Stimulated activated CD8-positive, alpha-beta memory T cell treated with anti-CD3 and anti-CD28 coated beads, Interleukin-2, amount 100 ng/mL, for 48 hours (primary cell): Measurements from ENCODE around the gene PDXDC1.
A peak's percentile ranks its signal among the peaks of the same experiment; 100 is the strongest.
"Not testable (repeated sequence)": the region's sequence is repeated elsewhere in the genome, so short reads cannot be mapped to it uniquely, and the experiment has no call there.

ENCODE experiments used
- DNase-seq, 2 donors: peaks; one replicate each; pipeline ENCODE4 v3.0.0-alpha.2; 2020; ENCODE audit warnings: low read depth in 2 of 2

Gene PDXDC1

GRCh38 chr16:14971621-14972228 lies 3.1 kb upstream of the PDXDC1 start:
- not testable (repeated sequence) for DNase-seq

- not testable (repeated sequence) for DNase-seq
Measured at GRCh38 chr16:14973785-14974322, 972 bp upstream of the PDXDC1 start.

- DNase-seq, result not testable (repeated sequence)
Measured at GRCh38 chr16:14974331-14974655, 533 bp upstream of the PDXDC1 start.

GRCh38 chr16:14975418-14976194 lies 780 bp downstream of the PDXDC1 start:
- DNase-seq, result peak; percentile 31 to 34

GRCh38 chr16:14976971-14977736 lies 2.3 kb downstream of the PDXDC1 start:
- DNase-seq, result not testable (repeated sequence)

- not testable (repeated sequence) for DNase-seq
Measured at GRCh38 chr16:14978281-14978680, 3.5 kb downstream of the PDXDC1 start.

GRCh38 chr16:14978908-14979307 lies 4.1 kb downstream of the PDXDC1 start:
- DNase-seq, result not testable (repeated sequence)

GRCh38 chr16:14981234-14981633 lies 6.4 kb downstream of the PDXDC1 start:
- DNase-seq, result not testable (repeated sequence)

GRCh38 chr16:14982521-14982920 lies 7.7 kb downstream of the PDXDC1 start:
- DNase-seq, result not testable (repeated sequence)

GRCh38 chr16:14988092-14988491 lies 13.3 kb downstream of the PDXDC1 start:
- DNase-seq, result not testable (repeated sequence)

GRCh38 chr16:14988661-14989191 lies 13.9 kb downstream of the PDXDC1 start:
- DNase-seq, result not testable (repeated sequence)

GRCh38 chr16:14989291-14990281 lies 14.8 kb downstream of the PDXDC1 start:
- DNase-seq, result not testable (repeated sequence)

- DNase-seq, result not testable (repeated sequence)
Measured at GRCh38 chr16:14993277-14994151, 18.7 kb downstream of the PDXDC1 start.

- not testable (repeated sequence) for DNase-seq
Measured at GRCh38 chr16:14996702-14997101, 21.9 kb downstream of the PDXDC1 start.

GRCh38 chr16:14998300-14998699 lies 23.5 kb downstream of the PDXDC1 start:
- not testable (repeated sequence) for DNase-seq

- not testable (repeated sequence) for DNase-seq
Measured at GRCh38 chr16:14999845-15000244, 25.0 kb downstream of the PDXDC1 start.

GRCh38 chr16:15002448-15002847 lies 27.6 kb downstream of the PDXDC1 start:
- DNase-seq, result not testable (repeated sequence)

GRCh38 chr16:15005357-15006132 lies 30.7 kb downstream of the PDXDC1 start:
- not testable (repeated sequence) for DNase-seq

GRCh38 chr16:15008647-15009046 lies 33.8 kb downstream of the PDXDC1 start:
- not testable (repeated sequence) for DNase-seq
